ENCODE measurements around the gene CAMTA1. TPM values are rescaled to one million over a fixed set of nuclear protein-coding genes. Genes with fewer than 3 reads are reported as not detected.

Gene CAMTA1
- total RNA-seq, 1 experiment from 2014 or later = 69.5 TPM

- DNase-seq (ENCODE audit: low read depth, low spot score) (no peak), ATAC-seq (no peak)
- ChIA-PET RAD21 (ENCODE audit: low non-redundant PET in 1 of 2, low total read pairs in 2 of 2, uncharacterized antibody in 2 of 2, unreplicated experiment in 2 of 2) (no interaction called here), POLR2A (no interaction called here), CTCF (no interaction called here)
- H3K79me2 ChIP-seq (ENCODE audit: insufficient read depth, low read length) = no peaks in the 10 kb centered on the region
- no peak for TF ChIP-seq ZBTB33 (IDR thresholded peaks at IDR 0.05; ENCODE audit: extremely low read depth, insufficient replicate concordance, low read length)
- TF ChIP-seq CTCF (IDR thresholded peaks at IDR 0.05 in 2 of 3, conservative IDR thresholded peaks at IDR 0.05 in 1 of 3; ENCODE audit: borderline replicate concordance in 1 of 3, insufficient read depth in 1 of 3, low read depth in 2 of 3, low read length in 2 of 3) = no peak
- TF ChIP-seq CBX3 (IDR thresholded peaks at IDR 0.05; ENCODE audit: low read depth) = no peak
- no peaks in the 10 kb centered on the region for H3K36me3 ChIP-seq (ENCODE audit: control insufficient read depth in 1 of 2, insufficient read depth in 2 of 2, low read length in 2 of 2)
- H3K9me2 ChIP-seq (ENCODE audit: insufficient read depth) = no peaks in the 10 kb centered on the region
- H3K4me1 ChIP-seq (ENCODE audit: control insufficient read depth in 1 of 2, insufficient read depth in 2 of 2, low read length in 2 of 2) = no peaks in the 10 kb centered on the region; a peak in 1 of 4 replicates
- intact Hi-C loops (cut with micrococcal nuclease) = no loop called here
- H3K27ac ChIP-seq (ENCODE audit: low read depth, low read length) = no peak overlapping the region
- H3K27me3 ChIP-seq (ENCODE audit: insufficient read depth, low read length) = no peaks in the 10 kb centered on the region
- no peak overlapping the region for H3K4me3 ChIP-seq (replicated peaks in 1 of 2; ENCODE audit: low read depth in 1 of 2, low read length in 2 of 2)
- no peak overlapping the region for H3K4me2 ChIP-seq (ENCODE audit: low read length)
- no TSS peak for BruUV-seq (replicated peaks)
- no peak overlapping the region for H2AFZ ChIP-seq (ENCODE audit: low read depth, low read length, poor library complexity, severe bottlenecking)
- H3K9ac ChIP-seq (ENCODE audit: low read length) = no peak overlapping the region
- H4K20me1 ChIP-seq (ENCODE audit: insufficient read depth) = no peaks in the 10 kb centered on the region
- no peaks in the 10 kb centered on the region for H3K9me3 ChIP-seq (ENCODE audit: control insufficient read depth in 1 of 2, insufficient read depth in 1 of 2, low read depth in 1 of 2, low read length in 2 of 2)
Observed at GRCh38 chr1:7437608-7438395, 652.5 kb downstream of the CAMTA1 start.

Measured in HCT116 (cell line).